ENCODE data around the gene GPRC6A. TPM values are rescaled to one million over a fixed set of nuclear protein-coding genes. Genes with fewer than 3 reads are reported as not detected.

GPRC6A gene
- total RNA-seq, 1 experiment from 2014 or later: not detected

GRCh38 chr6:116866281-116866871 lies 37.5 kb upstream of the GPRC6A start:
- H2BK15ac ChIP-seq (ENCODE audit: low read depth, low read length): no peak overlapping the region
- no peak overlapping the region for H3T11ph ChIP-seq (ENCODE audit: low read length)
- no peak overlapping the region for H2BK120ac ChIP-seq (ENCODE audit: low read depth, low read length, poor library complexity, severe bottlenecking)
- H3K56ac ChIP-seq (ENCODE audit: insufficient read length, low read depth, low read length): no peak overlapping the region
- no peak overlapping the region for H3K23ac ChIP-seq (ENCODE audit: insufficient read length, low read depth, low read length)
- no peak overlapping the region for H3K27ac ChIP-seq (ENCODE audit: insufficient read length, low read depth, low read length)
- H3K4me1 ChIP-seq (ENCODE audit: insufficient read depth, low read length): peaks cover 3% of the 10 kb centered on the region; the same call in 1 of the 2 replicates
- no peak overlapping the region for H3K14ac ChIP-seq (ENCODE audit: insufficient read depth, low read length)
- H3K18ac ChIP-seq (ENCODE audit: insufficient read length, low read depth, low read length): no peak overlapping the region
- H3K4me2 ChIP-seq (ENCODE audit: insufficient read depth, insufficient read length, low read length): no peak overlapping the region
- Mint-ChIP-seq H3K4me3 (no peak overlapping the region), H3K36me3 (ENCODE audit: insufficient read depth in 1 of 3, low read depth in 3 of 3) (no peaks in the 10 kb centered on the region), H3K27ac (0 out of 7 replicates have a peak overlapping the region, but pooled peaks of 1 of the 3 experiments have one; percentile 1), H3K27me3 (ENCODE audit: low read depth) (no peaks in the 10 kb centered on the region; the same call in 1 of the 2 replicates), H3K9me3 (peaks cover 0 to 2% of the 10 kb centered on the region in 2 experiments; a peak in 1 of 5 replicates), H3K4me1 (peaks cover 8 to 10% of the 10 kb centered on the region in 2 experiments)
- no peaks in the 10 kb centered on the region for H3K9me3 ChIP-seq (ENCODE audit: control insufficient read depth, low read depth, low read length)
- no peak overlapping the region for H2BK5ac ChIP-seq (ENCODE audit: insufficient read length, low read length)
- TF ChIP-seq CTCF (conservative IDR thresholded peaks at IDR 0.05): no peak
- no CpG with 5 or more reads among the region's 3 CpGs for WGBS (ENCODE audit: extremely low coverage, insufficient read length, low lambda C conversion rate)
- no peaks in the 10 kb centered on the region for H4K20me1 ChIP-seq (ENCODE audit: control insufficient read depth, insufficient read depth, insufficient read length)
- no peaks in the 10 kb centered on the region for H3K79me1 ChIP-seq (ENCODE audit: insufficient read depth, low read depth, low read length, poor library complexity, severe bottlenecking)
- H3K23me2 ChIP-seq (ENCODE audit: insufficient read length, low read depth, low read length, poor library complexity, severe bottlenecking): no peaks in the 10 kb centered on the region
- no peak for DNase-seq
- H3K9ac ChIP-seq (ENCODE audit: extremely low read depth, insufficient read length, low read length): no peak overlapping the region
- H4K5ac ChIP-seq (ENCODE audit: insufficient read length, low read depth, low read length): no peak overlapping the region
- H3K27me3 ChIP-seq (ENCODE audit: insufficient read depth, low read length): no peaks in the 10 kb centered on the region
- no peak overlapping the region for H2BK20ac ChIP-seq (ENCODE audit: low read depth, low read length, poor library complexity, severe bottlenecking)
- no peak overlapping the region for H4K91ac ChIP-seq (ENCODE audit: insufficient read length, low read depth, low read length)
- no peak overlapping the region for H2BK12ac ChIP-seq (ENCODE audit: insufficient read length, low read depth, low read length)
- no peak overlapping the region for H4K8ac ChIP-seq (replicated peaks; ENCODE audit: insufficient read length, low read depth, low read length)
- no peaks in the 10 kb centered on the region for H3K79me2 ChIP-seq (ENCODE audit: insufficient read depth, low read length)
- peak overlapping the region; percentile 43 for H2AFZ ChIP-seq (ENCODE audit: low read length)
- no peak overlapping the region for H2AK5ac ChIP-seq (ENCODE audit: insufficient read length, low read length)
- H3K4ac ChIP-seq (ENCODE audit: low read depth, low read length): no peak overlapping the region

All from H9 (cell line).